WTC11 (cell line): ENCODE data around the gene S1PR5.

Experiments
- CBFB ChIP-seq: sonication (generic); formaldehyde crosslinking; IDR thresholded peaks from 2 replicates; pipeline ENCODE4 v1.8.1; 2022; ENCODE audit warnings: mild to moderate bottlenecking, low read depth, missing genetic modification reagents
- CTCF ChIP-seq: fragments of 200-600 bp; IDR thresholded peaks from 2 replicates; pipeline ENCODE4 v1.8.0; 2022; ENCODE audit warnings: antibody characterized with exemption
- E2F1 ChIP-seq: sonication (generic); formaldehyde crosslinking; IDR thresholded peaks from 2 replicates; pipeline ENCODE4 v1.8.0; 2022; ENCODE audit warnings: mild to moderate bottlenecking, missing genetic modification reagents
- E2F5 ChIP-seq: sonication (generic); formaldehyde crosslinking; IDR thresholded peaks from 2 replicates; pipeline ENCODE4 v1.8.1; 2022; ENCODE audit warnings: mild to moderate bottlenecking, moderate library complexity, missing genetic modification reagents
- TEAD4 ChIP-seq: sonication (generic); formaldehyde crosslinking; IDR thresholded peaks from 2 replicates; pipeline ENCODE4 v1.8.0; 2022; ENCODE audit warnings: mild to moderate bottlenecking, missing genetic modification reagents

- TF ChIP-seq TEAD4 (CRISPR knock-in tag) (no peak), E2F1 (CRISPR knock-in tag) (no peak), CTCF (no peak), E2F5 (CRISPR knock-in tag) (no peak), CBFB (CRISPR knock-in tag) (no peak)
Measured at GRCh38 chr19:10521461-10522171, 4.4 kb upstream of the S1PR5 start.
